GM10847 (cell line): Measurements from ENCODE around the gene EIF5A.

Source experiments
- POLR2A ChIP-seq: IDR thresholded peaks from 2 replicates; pipeline ENCODE4 v1.6.1; 2011; ENCODE audit not compliant: insufficient read length; ENCODE audit errors: extremely low read depth

EIF5A gene

DNA sequence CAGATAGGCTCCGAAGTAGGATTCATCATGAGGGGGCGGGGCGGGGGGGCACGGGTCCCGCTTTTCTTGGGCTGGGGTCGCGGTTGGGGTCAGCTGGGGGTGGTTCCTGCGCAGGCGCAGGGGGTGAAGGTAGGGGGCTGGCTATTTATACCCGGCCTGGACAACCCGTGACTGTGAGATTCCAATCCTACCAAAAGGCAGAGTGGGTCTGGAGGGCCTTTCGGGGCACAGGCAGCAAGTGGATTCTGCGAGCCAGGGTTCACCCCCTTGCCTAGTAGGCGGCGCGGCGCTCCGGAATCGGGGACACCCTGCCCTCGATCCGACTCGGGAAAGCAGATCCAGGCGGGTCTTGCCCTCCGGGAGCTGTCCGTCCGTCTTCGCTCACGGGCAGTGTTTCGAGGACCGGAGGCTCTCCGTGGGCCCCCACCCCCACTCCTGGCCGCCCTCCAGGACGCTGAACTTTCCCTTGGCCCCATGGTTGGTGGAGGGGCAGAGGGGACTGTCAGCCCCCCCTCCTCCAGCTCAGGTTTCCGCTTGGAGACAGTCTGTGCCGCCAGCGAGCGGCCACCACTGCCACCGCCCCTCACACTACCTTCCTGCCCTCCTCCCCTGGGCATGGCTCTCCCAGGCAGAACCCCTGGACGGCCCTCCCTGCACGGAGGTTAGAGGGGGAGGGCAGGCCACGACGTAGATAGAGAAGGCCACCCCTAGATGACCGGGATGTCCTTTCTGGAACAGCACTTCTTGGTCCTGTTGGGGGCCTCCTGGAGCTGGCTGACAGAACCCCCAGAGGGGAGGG, 25.3 kb upstream of the EIF5A start:
- no peak for TF ChIP-seq POLR2A

DNA sequence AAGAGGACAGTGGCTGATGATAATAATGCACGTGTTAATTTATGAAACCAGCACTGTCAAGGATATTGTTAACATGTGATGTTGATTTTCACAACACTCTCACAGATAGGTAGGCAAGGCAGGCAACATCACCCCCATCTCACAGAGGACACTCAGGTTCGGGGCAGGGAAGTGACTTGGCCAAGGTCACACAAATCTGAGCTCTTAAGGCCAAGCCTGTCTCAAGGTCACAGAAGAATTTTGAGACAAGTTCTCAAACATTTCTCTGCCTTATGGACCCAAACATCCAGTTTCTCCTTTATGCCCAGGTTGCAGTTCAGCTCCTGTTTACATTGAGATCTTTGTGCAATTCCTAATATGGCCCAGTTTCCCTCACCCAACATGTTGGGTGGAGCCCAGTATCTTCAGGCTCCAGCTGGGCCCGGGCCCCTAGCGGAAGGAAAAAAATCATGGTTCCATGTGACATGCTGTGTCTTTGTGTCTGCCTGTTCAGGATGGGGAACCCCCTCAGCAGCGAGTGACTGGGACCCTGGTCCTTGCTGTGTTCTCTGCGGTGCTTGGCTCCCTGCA, 24.6 kb upstream of the EIF5A start:
- TF ChIP-seq POLR2A: no peak

DNA sequence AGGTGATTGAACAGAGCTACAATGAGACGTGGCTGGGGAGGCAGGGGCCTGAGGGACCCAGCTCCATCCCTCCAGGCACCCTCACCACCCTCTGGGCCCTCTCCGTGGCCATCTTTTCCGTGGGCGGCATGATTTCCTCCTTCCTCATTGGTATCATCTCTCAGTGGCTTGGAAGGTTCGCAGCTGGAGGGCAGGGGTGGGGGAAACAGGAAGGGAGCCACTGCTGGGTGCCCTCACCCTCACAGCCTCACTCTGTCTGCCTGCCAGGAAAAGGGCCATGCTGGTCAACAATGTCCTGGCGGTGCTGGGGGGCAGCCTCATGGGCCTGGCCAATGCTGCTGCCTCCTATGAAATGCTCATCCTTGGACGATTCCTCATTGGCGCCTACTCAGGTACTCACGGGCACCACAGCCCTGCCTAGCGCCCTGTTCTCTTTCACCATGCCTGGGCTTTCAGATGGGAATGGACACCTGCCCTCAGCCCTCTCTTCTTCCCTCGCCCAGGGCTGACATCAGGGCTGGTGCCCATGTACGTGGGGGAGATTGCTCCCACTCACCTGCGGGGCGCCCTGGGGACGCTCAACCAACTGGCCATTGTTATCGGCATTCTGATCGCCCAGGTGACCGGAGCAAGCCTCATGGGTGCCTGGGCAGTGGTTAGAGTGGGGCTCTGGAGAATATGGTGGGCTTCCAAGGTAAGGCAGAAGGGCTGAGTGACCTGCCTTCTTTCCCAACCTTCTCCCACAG, 23.8 kb upstream of the EIF5A start:
- TF ChIP-seq POLR2A: no peak

GRCh38 chr17:7284911-7285310, 22.5 kb upstream of the EIF5A start:
- TF ChIP-seq POLR2A: no peak

GRCh38 chr17:7285679-7286078, 21.7 kb upstream of the EIF5A start:
- no peak for TF ChIP-seq POLR2A

GRCh38 chr17:7289256-7290032, 18.0 kb upstream of the EIF5A start:
- TF ChIP-seq POLR2A: no peak

DNA sequence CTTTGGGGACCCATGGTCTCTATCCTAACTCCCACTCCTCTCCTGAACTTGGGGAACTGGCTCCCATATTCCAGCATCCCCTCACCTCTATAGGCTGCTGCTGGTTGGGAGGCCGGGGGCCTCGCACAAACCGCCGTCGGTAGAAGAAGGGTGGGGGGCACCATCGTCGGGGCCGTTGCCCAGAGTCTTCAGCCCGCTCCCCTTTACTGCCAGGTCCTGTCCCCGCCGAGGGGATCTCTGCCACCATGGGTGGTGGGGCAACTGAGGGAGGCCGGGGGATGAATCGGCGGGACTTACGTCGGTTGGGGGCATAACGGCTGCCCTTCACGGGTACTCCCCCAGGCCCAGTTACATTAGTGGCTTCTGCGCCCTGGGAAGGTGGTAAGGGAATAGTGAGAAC, 17.3 kb upstream of the EIF5A start:
- TF ChIP-seq POLR2A: no peak

DNA sequence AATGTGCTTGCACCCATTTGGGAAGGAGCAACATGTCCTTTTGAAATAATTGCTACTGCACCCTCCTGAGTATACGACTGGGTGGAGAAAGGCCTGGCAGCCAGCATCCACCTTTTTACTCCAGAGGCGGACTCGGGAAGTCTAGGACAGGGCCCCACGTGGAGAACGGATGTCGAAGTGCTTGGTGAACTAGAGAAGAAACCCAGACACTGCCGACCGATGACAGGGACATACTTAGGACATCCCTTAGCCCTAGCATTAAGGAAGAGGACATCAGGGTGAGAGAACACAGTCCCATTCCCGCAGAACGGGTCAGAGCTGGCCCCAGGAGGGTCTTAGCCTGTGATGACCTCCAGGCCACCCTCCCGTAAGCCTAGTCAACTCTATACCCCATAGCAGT, 16.7 kb upstream of the EIF5A start:
- no peak for TF ChIP-seq POLR2A

- no peak for TF ChIP-seq POLR2A
Measured at GRCh38 chr17:7292194-7292593, 15.2 kb upstream of the EIF5A start.

DNA sequence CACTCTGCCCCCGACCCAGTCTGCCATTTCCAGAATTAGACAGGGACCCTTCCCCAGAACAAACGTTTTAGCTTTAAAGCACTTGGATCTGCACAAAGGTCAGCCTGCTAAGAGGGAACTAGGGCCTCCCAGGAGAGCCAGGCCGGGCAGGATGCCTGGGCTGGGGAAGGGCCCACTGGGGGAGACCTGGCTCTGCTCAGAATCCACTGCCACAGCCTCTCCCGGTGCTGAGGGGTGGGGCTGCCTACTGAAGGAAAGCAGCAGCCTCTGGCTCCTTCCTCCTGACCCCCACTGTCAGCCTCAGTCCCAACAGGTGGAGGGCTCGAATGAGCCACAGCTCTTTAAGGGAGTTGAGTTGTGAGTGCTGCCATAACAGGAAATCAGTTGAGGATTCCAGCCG, 14.7 kb upstream of the EIF5A start:
- TF ChIP-seq POLR2A: no peak

DNA sequence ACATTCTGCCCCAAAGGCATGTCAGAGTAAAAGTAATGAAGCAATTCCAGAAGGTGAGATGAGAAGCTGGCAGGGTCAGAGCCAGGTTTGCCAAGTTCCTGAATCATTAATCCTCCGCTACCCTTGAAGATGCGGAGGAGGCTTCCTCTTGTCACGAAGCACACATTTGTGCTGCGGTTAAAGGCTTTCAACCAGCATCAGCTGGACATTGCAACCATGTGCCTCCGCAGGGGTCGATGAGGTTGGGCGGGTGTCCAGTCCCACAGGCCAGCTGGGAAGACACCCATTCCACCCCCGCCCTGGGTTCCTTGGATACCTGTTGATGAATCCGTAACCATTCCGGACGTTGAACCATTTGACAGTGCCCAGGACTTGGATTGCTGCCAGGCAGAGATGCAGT, 14.3 kb upstream of the EIF5A start:
- no peak for TF ChIP-seq POLR2A

- TF ChIP-seq POLR2A: no peak
Measured at GRCh38 chr17:7293816-7294613, 13.4 kb upstream of the EIF5A start.

- TF ChIP-seq POLR2A: no peak
Measured at GRCh38 chr17:7294614-7295153, 12.7 kb upstream of the EIF5A start, which contains the start of gene YBX2. Gene YBX2 (minus strand): TSS chr17:7294639. CDS start chr17:7294500, 139 bp downstream.
